Epidermal melanocyte (primary cell): ENCODE results near the gene TRMT10C.
"Not testable (repeated sequence)": the region's sequence is repeated elsewhere in the genome, so short reads cannot be mapped to it uniquely, and the experiment has no call there.

Experiments
- DNase-seq: peaks from one replicate; pipeline ENCODE4 v3.0.0; 2011; ENCODE audit warnings: low spot score; ENCODE audit not compliant: insufficient read length

The TRMT10C gene

DNA sequence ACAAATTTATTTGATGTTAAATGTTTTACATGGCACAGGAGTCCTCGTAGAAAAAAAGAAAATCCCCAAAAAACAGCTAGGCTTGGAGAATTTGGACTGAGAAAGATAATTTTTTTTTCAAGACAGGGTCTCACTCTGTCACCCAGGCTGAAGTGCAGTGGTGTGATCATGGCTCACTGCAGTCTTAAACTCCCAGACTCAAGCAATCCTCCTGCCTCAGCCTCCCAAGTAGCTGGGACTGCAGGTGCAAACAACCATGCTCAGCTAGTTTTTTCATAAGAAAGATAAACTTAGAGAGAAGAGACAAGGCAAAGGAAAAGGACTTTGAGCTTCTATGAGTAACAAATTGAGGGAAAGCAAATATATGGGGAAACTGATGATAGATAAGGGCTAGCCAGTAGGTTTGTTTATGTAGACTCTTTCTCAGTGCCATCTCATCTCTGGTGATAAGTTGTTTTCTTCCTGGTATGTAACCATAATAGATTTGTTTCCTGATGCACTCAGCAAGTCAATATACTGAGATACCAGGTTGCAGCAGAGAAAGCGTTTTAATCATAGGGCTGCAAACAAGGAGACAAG is 13.1 kb upstream of the TRMT10C start:
- no peak for DNase-seq

- DNase-seq: no peak
Observed at GRCh38 chr3:101549473-101549872, 12.2 kb upstream of the TRMT10C start.

DNA sequence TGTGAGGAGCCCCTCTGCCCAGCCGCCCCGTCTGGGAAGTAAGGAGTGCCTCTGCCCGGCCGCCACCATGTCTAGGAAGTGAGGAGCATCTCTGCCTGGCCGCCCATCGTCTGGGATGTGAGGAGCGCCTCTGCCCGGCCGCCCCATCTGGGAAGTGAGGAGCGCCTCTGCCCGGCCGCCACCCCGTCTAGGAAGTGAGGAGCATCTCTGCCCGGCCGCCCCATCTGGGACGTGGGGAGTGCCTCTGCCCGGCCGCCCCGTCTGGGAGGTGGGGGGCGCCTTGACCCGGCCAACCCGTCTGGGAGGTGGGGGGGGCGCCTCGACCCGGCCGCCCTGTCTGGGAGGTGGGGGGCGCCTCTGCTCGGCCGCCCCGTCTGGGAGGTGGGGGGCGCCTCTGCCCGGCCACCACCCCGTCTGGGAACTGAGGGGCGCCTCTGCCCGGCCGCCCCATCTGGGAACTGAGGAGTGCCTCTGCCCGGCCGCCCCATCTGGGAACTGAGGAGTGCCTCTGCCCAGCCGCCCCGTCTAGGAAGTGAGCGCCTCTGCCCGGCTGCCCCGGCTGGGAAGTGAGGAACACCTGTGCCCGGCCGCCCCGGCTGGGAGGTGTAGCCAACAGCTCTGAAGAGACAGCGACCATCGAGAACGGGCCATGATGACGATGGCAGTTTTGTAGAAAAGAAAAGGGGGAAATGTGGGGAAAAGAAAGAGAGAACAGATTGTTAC is 10.1 kb upstream of the TRMT10C start:
- DNase-seq: not testable (repeated sequence)

GRCh38 chr3:101553381-101553780 is 8.3 kb upstream of the TRMT10C start:
- DNase-seq: not testable (repeated sequence)

DNA sequence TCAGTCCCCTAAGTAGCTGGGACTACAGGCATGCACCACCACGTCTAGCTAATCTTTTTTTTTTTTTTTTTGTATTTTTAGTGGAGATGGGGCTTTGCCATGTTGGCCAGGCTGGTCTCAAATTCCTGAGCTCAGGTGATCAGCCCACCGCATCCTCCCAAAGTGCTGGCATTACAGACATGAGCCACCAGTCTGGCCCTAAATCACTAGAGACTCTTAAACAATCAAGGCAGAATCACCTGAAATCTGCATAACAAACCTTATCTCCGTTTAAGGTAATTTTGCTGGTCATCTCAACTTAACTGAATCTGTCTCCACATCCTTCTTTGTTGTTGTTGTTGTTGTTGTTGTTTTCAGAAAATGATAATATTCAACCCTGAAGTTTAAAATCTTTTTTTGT is 5.6 kb upstream of the TRMT10C start:
- no peak for DNase-seq

DNA sequence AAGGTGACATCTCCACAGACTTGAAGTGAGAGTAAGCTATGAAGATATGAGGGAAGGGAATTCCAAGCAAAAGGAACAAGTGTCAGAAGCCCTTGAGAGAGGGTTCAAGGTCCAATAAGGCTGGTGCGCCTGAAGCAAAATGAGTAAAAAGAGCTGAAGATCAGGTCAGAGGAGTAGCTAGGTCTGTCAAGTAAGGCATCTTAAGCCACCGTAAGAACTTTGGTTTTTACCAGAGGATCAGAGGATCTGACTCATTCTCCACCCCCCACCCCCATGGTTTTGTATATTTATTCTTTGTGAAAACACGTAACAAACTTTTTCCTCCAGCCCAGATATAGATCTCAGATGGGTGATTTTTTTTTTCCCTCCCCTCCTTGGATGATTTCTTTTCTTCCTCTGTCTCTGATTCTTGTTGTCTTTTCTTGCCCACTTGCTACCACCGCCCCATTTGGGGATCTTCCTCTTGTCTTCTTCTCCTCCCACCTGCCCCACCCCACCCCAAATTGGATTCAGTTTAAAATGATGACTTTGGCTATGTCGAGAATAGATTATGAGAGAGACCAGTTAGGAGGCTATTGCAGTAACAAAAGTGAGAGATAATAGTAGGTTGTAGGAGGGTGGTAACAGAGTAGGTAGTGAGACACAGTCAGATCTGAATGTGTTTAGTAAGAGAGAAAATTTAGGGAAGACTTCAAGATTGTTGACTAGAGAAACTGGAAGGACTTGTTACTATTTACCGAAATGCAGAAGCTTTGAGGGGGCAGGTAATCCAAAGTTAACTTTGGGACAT is 6.1 kb downstream of the TRMT10C start:
- no peak for DNase-seq

GRCh38 chr3:101571028-101571895 is 9.6 kb downstream of the TRMT10C start:
- DNase-seq: no peak

- peak; percentile 84 for DNase-seq
Observed at GRCh38 chr3:101573449-101574387, 12.1 kb downstream of the TRMT10C start, which contains the start of gene PCNP. TSS of gene PCNP (plus strand) at chr3:101574180. CDS start at chr3:101574216, 36 bp downstream.

DNA sequence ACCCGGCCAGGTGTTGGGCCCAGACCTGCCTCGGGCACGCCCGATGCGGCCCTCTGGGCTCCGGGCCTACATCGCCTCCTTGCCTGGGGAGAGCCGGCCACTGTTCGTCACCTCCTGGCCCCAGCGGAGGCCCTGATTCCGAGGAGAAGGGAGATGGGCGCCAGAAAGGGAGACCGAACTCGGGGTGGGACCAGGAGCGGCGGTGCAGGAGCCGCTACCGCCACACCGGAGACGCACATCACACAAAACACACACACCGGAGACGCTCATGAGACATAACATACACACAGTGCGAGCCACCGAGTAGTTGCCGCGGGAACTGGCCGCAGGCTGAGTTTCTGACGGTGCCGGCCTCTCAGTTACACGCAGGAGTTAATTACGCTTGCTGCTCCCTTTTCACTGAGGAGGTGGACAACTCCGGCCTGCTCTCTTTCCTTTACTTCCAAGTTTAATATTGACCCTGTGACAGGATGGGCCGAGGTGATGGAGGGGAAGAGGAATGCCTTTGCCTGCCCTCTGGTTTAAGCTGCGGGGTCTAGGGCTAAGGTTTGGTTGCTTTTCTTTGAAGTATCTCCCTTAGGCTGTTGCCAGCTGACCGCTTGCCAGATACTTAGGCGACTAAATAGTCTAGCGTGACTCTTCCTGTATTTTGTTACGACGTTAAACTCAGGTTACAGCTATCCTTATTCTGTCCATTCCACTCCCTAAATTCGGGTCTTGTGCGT is 12.9 kb downstream of the TRMT10C start:
- DNase-seq: no peak

DNA sequence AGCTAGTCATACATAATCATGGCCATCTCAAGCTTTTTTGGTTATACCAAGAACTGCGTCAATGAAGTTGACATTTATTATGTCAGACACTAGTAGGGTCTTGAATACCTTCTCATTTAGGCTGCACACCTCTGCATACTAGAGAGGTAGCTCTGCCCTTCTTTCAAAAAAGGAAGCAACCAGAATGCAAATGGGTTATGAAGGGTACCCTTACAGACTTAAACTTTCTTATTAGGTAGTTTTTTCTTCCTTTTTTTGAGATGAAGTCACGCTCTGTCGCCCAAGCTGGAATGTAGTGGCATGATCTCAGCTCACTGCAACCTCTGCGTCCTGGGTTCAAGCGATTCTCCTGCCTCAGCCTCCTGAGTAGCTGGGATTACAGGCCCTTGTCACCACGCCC is 15.6 kb downstream of the TRMT10C start:
- no peak for DNase-seq

GRCh38 chr3:101588616-101589015 is 26.9 kb downstream of the TRMT10C start:
- DNase-seq: no peak

GRCh38 chr3:101591071-101591470 is 29.4 kb downstream of the TRMT10C start:
- no peak for DNase-seq

GRCh38 chr3:101602731-101603130 is 41.1 kb downstream of the TRMT10C start:
- DNase-seq: no peak

GRCh38 chr3:101603184-101603583 is 41.5 kb downstream of the TRMT10C start:
- DNase-seq: no peak

DNA sequence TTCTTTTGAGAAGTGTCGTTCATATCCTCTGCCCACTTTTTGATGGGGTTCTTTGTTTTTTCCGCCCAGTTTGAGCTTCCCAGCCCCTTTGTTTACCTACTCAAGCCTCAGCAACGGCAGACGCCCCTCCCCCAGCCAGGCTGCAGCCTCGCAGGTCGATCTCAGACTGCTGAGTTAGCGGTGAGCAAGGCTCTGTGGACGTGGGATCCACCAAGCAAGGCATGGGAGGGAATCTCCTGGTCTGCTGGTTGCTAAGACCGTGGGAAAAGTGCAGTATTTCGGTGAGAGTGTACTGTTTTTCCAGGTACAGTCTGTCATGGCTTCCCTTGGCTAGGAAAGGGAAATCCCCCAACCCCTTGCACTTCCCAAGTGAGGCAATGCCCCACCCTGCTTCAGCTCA is 43.7 kb downstream of the TRMT10C start:
- DNase-seq: not testable (repeated sequence)

- no peak for DNase-seq
Observed at GRCh38 chr3:101611023-101611422, 49.4 kb downstream of the TRMT10C start.

- not testable (repeated sequence) for DNase-seq
Observed at GRCh38 chr3:101613014-101613413, 51.3 kb downstream of the TRMT10C start.

GRCh38 chr3:101615525-101615924 is 53.9 kb downstream of the TRMT10C start:
- no peak for DNase-seq
